T-helper 22 cell (primary cell): ENCODE measurements around the gene ARID4B.
A peak's percentile ranks its signal among the peaks of the same experiment; 100 is the strongest.
"Not testable (repeated sequence)": the region's sequence is repeated elsewhere in the genome, so short reads cannot be mapped to it uniquely, and the experiment has no call there.

Experiments
- DNase-seq: peaks from one replicate; pipeline ENCODE4 v3.0.0-alpha.2; 2020; ENCODE audit warnings: low read depth

Gene ARID4B

DNA sequence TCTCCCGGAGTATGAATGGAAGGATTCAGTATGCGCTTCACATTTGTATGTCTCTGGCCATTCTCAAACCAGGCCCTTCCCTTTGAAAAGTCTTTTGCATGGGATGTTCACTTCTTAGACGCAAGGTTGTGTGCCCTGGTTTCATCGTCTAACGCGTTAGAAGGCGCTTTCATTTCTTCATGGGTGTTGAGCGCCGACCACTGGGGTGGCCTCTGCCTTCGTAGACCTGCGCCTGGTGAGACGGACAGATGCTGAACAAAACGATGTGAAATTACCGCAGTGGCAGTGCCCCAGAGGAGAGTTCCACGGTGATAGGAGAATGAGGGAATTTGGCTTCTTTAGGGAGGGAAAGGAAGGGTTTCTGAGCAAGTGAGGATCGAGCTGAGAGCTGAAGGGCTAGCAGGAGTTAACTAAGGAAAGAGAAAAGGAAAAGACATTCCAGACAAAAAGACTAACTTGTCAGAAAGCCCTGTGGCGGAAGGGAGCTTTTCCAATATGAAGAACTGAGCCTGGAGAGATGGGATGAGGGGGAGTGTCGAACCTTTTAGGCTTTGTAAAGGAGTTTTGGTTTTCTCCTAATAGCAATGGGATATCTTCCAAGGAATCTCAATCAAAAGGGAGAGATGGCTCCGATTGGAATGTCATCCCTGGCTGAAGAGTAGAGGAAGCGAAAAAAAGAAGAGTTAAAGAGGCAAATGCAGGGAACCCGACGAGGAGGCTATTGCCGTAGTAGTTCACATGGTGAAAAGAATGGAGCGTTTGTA, 1.3 kb upstream of the ARID4B start:
- peak; percentile 36 for DNase-seq

- peak; percentile 99 for DNase-seq
Measured at GRCh38 chr1:235328271-235329138, 526 bp upstream of the ARID4B start, which contains the start of gene GGPS1. TSS of gene GGPS1 (plus strand) at chr1:235328570. CDS start at chr1:235335265, 6,695 bp downstream.

- peak; percentile 59 for DNase-seq
Measured at GRCh38 chr1:235326719-235327558, 1.0 kb downstream of the ARID4B start.

- no peak for DNase-seq
Measured at GRCh38 chr1:235325854-235326253, 2.1 kb downstream of the ARID4B start.

- no peak for DNase-seq
Measured at GRCh38 chr1:235325139-235325538, 2.8 kb downstream of the ARID4B start.

DNA sequence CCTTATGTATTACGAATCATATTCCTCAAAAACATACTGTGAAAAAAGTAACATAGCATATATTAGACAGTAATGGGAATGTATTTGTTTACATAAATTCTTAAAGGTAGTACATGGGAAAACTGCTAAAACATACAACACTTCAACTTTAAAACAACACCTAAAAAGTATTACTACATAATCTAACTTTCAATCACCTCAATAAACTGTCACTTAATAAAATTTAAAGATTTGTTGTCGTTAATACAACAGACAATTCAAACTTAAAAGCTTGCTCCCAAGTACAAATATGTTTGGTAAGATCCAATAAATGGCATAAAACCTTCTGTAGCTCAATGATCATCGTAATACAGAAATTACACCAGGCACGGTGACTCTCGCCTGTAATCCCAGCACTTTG, 3.7 kb downstream of the ARID4B start:
- no peak for DNase-seq

DNA sequence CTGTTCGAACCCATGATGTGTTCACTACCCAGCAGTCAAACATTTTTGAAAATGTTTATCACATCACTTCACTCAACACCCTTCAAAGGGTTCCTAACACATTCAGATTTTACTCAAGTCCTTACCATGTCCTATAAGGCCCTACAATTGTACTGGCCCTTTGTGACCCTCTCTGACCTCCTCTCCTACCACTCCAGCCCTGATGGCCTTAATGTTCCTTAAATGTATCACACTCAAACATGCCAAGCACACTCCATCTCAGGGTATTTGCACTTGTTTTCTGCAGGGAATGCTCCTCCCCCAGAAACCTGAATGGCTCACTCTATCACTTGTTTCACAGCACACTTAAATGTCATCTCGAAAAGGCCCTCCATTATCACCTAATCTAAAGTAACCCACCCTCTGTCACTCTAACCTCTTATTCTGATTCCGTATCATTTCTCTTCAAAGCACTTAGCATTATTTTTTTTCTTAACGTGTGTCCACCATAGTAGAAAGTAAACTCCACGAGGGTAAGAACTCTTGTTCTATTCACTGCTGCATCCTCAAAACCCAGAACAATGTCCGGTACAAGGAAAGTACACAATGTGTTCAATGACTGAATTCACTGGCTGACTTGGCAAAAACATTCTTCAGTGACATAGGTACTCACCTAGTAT, 7.3 kb downstream of the ARID4B start:
- DNase-seq = no peak

DNA sequence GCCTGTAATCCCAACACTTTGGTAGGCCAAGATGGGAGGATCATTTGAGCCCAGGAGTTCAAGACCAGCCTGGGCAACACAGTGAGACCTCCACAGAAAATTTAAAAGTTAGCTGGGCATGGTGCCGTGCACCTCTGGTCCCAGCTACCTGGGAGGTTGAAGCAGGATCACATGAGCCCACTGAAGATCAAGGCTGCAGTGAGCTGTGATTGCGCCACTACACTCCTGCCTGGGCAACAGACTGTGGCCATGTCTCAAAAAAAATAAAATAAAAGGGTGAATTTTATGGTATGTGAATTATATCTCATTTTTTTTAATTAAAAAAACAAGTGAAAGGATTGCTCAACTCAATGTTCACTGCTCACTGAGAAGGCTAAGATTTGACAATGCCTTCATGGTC, 8.7 kb downstream of the ARID4B start:
- DNase-seq = no peak

- DNase-seq = no peak
Measured at GRCh38 chr1:235317168-235317567, 10.8 kb downstream of the ARID4B start.

GRCh38 chr1:235315735-235316134, 12.2 kb downstream of the ARID4B start:
- no peak for DNase-seq

DNA sequence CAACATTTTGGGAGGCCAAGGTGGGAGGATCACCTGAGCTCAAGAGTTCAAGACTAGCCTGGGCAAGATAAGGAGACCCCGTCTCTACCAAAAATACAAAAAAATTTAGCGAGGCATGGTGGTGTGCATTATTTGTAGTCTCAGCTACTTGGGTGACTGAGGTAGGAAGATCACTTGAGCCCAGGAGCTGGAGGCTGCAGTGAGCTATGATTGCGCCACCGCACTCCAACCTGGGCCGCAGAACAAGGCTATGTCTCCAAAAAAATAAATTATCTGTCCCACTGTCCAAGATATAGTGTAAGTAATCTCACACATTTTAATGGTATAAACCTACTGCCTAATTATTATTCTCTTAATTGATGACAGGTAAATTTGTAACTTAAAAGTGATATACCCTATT, 12.8 kb downstream of the ARID4B start:
- DNase-seq = no peak

DNA sequence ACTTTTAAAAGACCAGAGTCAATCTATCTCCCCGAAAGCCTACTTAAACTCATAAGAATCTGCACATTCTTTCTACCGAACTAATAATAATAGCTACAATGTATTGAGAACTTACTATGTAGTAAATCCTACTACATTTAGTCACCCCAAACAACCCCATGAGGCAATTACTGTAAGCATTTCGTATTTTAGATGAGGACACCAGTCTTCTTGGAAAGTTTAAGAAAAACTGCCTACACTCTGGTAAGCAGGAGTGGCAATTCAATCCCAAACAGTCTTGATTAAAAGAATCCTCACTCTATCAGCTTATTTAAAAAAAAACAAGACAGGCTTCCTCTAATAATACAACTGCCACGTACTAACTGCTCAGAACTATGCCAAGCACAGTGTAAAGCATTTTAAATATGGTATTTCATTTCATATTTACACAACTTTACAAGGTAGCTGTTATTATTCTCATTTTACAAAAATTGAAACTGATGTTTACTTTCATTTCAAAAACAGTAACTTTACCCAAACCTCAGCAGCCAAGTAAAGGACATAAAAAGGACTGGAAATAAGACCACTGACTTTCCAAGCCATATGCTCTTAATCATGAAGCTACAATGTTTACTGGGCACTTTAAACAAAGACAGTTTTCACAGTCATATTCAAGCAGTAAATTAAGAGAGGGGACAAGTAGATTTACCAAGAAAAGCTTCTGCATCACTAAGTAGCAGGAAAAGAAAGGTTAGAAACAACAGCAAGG, 13.9 kb downstream of the ARID4B start:
- DNase-seq = no peak

DNA sequence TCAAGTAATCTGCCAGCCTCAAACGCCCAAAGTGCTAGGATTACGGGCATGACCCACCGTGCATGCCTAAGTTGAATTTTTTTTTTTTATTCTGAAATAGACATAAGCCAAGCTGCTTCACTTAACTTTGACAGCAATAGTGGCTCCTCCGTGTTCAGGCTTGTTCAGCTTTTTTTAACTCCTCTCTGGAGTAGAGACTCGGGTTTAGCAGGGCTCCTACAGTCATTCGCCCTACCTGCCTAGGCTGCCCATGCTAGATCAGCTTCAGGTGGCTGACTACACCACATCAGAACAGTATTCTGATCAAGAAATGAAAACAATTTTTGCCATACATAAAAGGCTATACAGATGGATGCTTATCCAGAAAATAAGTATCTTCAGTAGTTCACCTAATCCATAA, 14.7 kb downstream of the ARID4B start:
- DNase-seq = no peak

GRCh38 chr1:235309206-235309605, 18.8 kb downstream of the ARID4B start:
- DNase-seq = not testable (repeated sequence)

GRCh38 chr1:235307158-235308124, 20.5 kb downstream of the ARID4B start:
- DNase-seq = no peak

DNA sequence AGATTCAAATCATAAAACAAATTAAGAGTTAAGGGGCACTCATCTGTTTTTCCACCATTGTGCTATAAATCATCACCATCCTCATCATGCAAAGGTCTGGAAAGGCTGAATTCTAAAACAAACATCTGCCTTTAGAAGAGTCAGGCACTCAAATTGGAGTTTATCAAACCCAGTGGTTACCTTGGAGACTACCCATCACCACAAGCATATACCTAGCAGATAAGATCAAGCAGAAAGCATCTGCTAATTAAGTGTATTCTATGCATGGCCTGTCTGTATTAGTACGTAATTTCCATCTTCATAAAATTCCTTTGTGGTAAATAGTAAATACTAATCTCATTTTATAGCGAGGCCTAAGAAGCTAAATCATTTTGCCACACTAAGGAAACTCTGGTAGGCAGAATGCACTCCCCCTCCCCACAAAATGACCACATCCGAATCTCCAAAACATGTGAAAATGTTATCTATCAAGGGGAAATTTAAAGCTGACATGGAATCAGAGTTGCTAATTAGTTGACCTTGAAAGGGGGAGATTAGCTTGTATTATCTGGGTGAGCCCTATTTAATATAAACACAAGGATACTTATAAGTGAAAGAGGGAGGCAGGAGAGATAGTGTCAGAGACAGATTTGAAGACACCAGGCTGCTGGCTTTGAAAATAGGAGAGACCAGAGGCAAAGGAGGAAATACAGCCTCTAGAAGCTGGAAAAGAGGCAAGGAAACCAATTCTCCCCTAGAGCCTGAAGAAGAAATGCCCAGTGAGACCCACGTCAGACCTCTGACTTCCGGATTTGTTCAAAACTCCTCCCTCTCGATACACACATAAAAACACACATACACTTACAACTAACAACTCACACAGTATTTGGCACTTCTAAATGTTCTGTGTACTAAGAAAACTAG, 23.2 kb downstream of the ARID4B start:
- peak; percentile 57 for DNase-seq

GRCh38 chr1:235302143-235302542, 25.8 kb downstream of the ARID4B start:
- no peak for DNase-seq

GRCh38 chr1:235299169-235299858, 28.7 kb downstream of the ARID4B start:
- no peak for DNase-seq
